Embryonic facial prominence (tissue), 1 donor: ENCODE results near the gene DDX20.
"Not testable (repeated sequence)": the region's sequence is repeated elsewhere in the genome, so short reads cannot be mapped to it uniquely, and the experiment has no call there.

Experiments used
- DNase-seq: peaks from one replicate; pipeline ENCODE4 v3.0.0-alpha.2; 2016; ENCODE audit errors: extremely low spot score

Gene DDX20

DNA sequence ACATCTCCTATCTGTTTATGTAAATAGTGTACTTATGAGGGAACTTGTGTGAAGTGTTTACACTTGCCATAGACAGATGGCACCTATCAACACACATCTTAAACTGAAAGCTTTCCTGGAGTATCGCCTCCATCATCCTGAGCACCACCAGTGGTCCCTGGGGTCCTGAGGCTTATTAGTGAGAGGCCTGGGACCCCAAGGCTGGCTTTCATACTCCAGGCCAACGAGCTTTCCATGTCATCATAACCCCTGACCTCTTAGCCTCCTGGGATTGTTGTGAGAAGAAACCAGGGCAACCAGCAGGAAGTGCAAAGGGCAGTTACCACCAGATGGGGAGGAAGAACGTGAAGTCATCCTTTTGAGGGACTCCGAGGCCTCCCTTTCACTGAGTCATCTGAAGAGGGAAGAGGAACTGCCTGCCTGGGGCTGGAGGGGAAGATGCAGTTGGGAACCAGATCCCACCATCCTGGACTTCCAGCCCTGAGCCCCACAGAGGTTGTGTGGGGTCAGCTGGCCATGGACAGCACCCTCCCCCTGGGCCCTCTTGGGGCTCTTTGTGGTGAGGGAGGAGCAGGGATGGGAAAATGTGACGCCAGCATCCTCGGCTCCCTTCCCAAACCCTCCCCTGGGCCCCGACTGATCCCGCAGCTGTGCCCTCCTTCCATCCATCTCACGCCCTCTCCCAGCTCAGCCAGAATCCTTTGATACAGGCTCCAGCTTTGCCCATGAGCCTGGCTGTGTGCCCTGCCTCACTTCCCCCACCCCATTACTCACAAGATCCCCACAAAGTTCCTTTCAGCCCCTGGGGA, 22.3 kb upstream of the DDX20 start:
- no peak for DNase-seq

GRCh38 chr1:111733992-111734341, 21.7 kb upstream of the DDX20 start:
- DNase-seq: no peak

GRCh38 chr1:111734426-111734825, 21.3 kb upstream of the DDX20 start:
- no peak for DNase-seq

DNA sequence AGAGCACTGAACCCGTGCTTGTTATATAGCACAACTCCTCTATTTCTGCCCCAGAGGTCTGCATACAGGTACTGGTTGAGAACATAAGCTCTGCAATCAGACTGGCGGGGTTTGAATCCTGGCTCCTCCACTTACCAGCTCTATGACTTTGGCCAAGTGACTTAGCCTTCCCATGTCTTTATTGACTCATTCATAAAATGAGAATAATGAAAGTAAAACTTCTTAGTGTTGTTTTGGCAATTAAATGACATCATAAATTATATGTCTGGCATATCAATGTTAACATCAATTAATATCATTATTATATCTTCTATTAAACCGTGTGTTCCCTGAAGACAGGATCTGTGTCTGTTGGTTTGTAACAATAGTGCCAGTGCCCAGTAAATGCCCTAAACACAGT, 20.8 kb upstream of the DDX20 start:
- DNase-seq: no peak

GRCh38 chr1:111735321-111735720, 20.4 kb upstream of the DDX20 start:
- no peak for DNase-seq

DNA sequence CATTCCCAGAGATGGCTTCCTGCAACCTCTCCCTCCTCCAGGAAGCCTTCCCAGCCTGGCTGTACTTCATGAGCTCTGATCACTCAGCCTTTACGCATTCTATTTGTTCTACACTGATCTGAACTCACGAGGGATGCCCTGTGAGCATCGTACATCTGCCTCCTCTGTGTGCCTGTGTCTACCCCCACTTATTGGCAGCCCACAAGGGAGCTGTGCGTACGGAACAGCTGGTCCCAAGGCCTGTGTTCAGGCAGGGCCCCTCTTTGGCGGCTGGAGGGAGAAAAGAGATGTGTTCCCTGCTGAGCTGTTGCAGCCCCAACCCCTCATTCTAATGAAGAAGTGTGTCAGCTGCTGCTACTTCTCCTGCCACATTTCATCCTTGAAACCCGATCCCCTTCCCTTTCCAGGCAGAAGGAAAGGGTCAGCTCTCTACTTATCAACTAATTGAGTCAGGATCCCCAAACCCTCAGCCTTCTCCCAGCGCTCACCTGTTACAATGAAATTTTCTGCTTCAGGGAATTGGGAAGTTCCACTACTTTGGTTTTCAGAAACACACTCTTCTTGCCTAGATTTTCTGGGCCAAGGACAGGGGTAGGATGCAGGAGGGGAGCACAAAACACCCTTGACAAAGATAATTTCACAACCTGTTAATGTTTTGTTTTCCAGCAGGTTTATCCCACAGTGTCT, 19.7 kb upstream of the DDX20 start:
- no peak for DNase-seq

GRCh38 chr1:111736548-111737215, 19.0 kb upstream of the DDX20 start:
- DNase-seq: no peak

- no peak for DNase-seq
Observed at GRCh38 chr1:111737216-111738132, 18.2 kb upstream of the DDX20 start.

DNA sequence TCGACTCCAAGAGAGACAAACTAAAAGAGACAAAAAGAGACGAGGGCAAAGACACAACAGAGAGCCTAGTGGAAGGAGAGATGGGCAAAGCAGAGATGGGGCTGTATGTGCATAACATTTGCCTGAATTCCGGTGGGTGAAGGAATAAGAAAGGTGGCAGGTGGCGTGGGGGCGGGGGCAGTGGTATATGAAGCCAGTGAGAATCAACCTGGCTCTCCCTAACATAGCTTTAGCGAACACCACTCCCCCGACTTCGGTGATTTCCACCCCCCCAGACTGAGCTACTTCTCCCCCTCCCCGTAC, 17.6 kb upstream of the DDX20 start:
- DNase-seq: no peak

DNA sequence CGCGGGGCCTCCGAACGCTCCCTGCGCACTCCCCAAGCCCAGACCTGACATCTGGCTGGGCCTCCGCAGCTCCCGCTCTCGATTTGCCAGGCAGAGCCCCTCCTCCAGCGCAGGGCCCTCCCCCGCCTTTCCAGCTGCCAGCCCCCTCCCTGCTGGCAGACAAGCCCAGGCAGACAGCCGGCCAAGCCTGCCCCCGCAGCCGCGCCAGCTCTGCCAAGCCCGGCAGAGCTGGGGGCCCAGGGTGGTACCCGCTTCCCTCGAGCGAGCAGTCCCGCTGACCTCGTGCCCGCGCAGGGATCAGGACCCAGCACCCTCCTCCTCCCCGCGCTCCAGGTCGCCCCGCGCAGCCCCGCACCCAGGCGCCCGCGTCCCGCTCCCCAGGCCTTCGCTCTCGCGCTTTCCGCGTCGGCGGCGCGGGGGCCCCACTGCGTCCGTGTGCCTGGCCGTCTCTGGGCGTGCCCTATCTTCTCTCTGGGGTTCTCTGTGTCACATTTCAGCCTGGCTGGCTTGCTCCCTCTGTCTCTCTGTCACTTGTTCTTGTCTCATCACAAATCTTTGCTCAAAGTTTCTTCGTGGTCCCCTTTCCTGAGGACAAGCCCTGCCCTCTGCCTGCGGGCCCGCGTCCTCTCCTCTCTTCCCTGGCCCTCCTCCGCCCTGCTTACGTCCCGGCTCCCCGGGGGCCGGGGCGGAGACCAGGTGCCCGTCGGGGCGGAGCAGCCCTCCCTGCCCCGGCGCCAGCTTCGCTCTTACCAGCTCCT, 17.1 kb upstream of the DDX20 start:
- no peak for DNase-seq

DNA sequence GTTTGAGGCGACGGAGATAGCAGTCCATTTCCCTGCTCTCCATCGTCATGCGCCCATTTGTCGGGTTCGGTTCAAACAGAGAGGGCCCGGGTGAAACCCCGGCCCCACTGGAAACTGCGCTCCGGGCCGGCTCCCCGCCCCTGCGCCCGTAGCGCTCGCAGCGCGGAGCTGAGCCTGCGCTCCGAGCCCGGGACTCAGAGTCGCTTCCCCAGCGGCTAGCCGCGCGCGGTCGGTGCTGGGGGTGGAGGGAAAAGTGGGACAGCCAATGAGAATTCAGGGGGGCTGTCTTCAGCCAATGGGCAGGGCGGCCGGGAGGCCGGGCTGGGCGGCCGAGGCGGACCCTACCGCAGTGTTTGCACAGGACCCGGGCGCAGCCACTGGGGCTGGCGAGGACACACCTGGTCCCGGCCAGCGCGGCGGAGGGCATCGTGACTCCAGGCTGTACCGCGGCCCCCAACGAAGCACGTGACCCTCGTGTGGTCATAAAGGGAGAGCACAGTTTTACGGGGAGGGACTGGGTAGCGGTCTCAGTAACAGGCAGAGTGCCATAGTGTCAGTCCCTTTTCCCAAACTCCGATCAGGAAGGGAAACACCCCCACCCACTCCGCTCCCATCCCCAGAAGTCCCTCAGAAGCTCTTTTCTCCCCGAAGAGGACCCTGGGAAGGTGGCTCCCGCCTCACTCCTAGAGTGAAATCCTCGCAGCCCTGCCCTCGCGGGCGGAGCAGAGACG, 16.3 kb upstream of the DDX20 start, which contains the start of gene INKA2:
Gene INKA2, minus strand, starts transcription at position 202 of the 731 bp plus-strand sequence. Its CDS starts 153 bp downstream, at position 49.
- no peak for DNase-seq

- DNase-seq: no peak
Observed at GRCh38 chr1:111739925-111740765, 15.6 kb upstream of the DDX20 start.

GRCh38 chr1:111742292-111742691, 13.4 kb upstream of the DDX20 start:
- DNase-seq: not testable (repeated sequence)

- no peak for DNase-seq
Observed at GRCh38 chr1:111742938-111743549, 12.7 kb upstream of the DDX20 start.

- no peak for DNase-seq
Observed at GRCh38 chr1:111743679-111744101, 12.0 kb upstream of the DDX20 start.

GRCh38 chr1:111745675-111746613, 9.8 kb upstream of the DDX20 start:
- no peak for DNase-seq

- no peak for DNase-seq
Observed at GRCh38 chr1:111746614-111746999, 9.1 kb upstream of the DDX20 start.

DNA sequence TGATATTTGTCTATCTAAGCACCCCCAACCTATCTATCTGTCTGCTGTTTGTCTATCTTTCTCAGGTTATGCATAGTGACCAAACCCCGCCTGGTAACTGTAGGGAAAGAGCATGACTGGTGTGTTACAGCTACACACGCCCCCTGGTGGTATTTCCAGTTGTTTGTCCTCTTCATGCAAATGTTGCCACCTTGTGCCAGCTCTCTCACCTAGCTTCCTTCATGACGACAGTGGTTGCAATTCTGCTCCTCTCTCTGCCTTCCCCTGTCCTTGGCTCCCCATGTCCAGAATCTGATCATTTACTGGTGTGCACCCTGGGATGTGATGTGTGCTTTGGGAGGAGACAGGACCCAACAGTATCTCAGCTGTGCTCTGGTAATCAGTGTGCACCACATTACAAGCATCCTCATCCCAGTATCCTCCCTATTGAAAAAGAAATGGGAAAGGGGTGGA, 8.4 kb upstream of the DDX20 start:
- no peak for DNase-seq
